HG03066 (cell line): Measurements from ENCODE around the gene PPP2R5C.
"Not testable (repeated sequence)": the region's sequence is repeated elsewhere in the genome, so short reads cannot be mapped to it uniquely, and the experiment has no call there.

Source experiments
- ATAC-seq: cut with Tn5 transposase; IDR thresholded peaks from one replicate; pipeline ENCODE4 v1.9.1; 2021; ENCODE audit warnings: low read depth; ENCODE audit not compliant: unreplicated experiment

The PPP2R5C gene

GRCh38 chr14:101761032-101761880 lies at the start of gene PPP2R5C:
Gene PPP2R5C, plus strand, starts transcription at chr14:101761709. Its CDS starts 185 bp downstream, at chr14:101761894.
- ATAC-seq, result peak; percentile 50

- ATAC-seq, result not testable (repeated sequence)
Observed at GRCh38 chr14:101711857-101712233, 49.7 kb upstream of the PPP2R5C start.

- ATAC-seq, result not testable (repeated sequence)
Observed at GRCh38 chr14:101712341-101712740, 49.2 kb upstream of the PPP2R5C start.

- not testable (repeated sequence) for ATAC-seq
Observed at GRCh38 chr14:101713091-101713490, 48.4 kb upstream of the PPP2R5C start.

GRCh38 chr14:101713621-101714349 lies 47.7 kb upstream of the PPP2R5C start:
- no peak for ATAC-seq

GRCh38 chr14:101714394-101714793 lies 47.1 kb upstream of the PPP2R5C start:
- no peak for ATAC-seq

GRCh38 chr14:101715210-101716076 lies 46.1 kb upstream of the PPP2R5C start:
- ATAC-seq, result no peak

GRCh38 chr14:101716077-101716950 lies 45.2 kb upstream of the PPP2R5C start:
- no peak for ATAC-seq

GRCh38 chr14:101716956-101717662 lies 44.4 kb upstream of the PPP2R5C start:
- ATAC-seq, result no peak

- no peak for ATAC-seq
Observed at GRCh38 chr14:101717663-101718490, 43.6 kb upstream of the PPP2R5C start.

GRCh38 chr14:101719045-101719645 lies 42.4 kb upstream of the PPP2R5C start:
- no peak for ATAC-seq

GRCh38 chr14:101719708-101720107 lies 41.8 kb upstream of the PPP2R5C start:
- no peak for ATAC-seq

- no peak for ATAC-seq
Observed at GRCh38 chr14:101721111-101721510, 40.4 kb upstream of the PPP2R5C start.

- ATAC-seq, result no peak
Observed at GRCh38 chr14:101721951-101722661, 39.4 kb upstream of the PPP2R5C start.

- no peak for ATAC-seq
Observed at GRCh38 chr14:101723061-101723595, 38.4 kb upstream of the PPP2R5C start.

GRCh38 chr14:101725652-101726051 lies 35.9 kb upstream of the PPP2R5C start:
- not testable (repeated sequence) for ATAC-seq
